GM23248 (cell line): Measurements from ENCODE around the gene ACCS.

Source experiments
- EZH2 ChIP-seq: fragments of 200-600 bp; sonication (generic); IDR thresholded peaks from 2 replicates; pipeline ENCODE4 v1.6.1; 2018; ENCODE audit warnings: antibody characterized with exemption, mild to moderate bottlenecking; ENCODE audit not compliant: insufficient read depth, poor library complexity, severe bottlenecking
- EZH2phosphoT487 ChIP-seq: fragments of 200-600 bp; sonication (generic); IDR thresholded peaks from 2 replicates; pipeline ENCODE4 v1.6.1; 2018; ENCODE audit warnings: antibody characterized with exemption, moderate library complexity, mild to moderate bottlenecking, low read depth; ENCODE audit not compliant: insufficient read depth

- TF ChIP-seq EZH2phosphoT487 (no peak), EZH2 (no peak)
These were observed 859 bp upstream of the ACCS start for GRCh38 chr11:44065161-44065661.
